Colonic mucosa (tissue), 4 donors: Measurements from ENCODE around the gene ARID5B. TPM values are rescaled to one million over a fixed set of nuclear protein-coding genes. Genes with fewer than 3 reads are reported as not detected.

Experiments used
- DNase-seq: peaks from one replicate; pipeline ENCODE4 v3.0.0-alpha.2; 2020
- H3K27ac ChIP-seq: fragments of 200-600 bp; one replicate; pipeline ENCODE4 v1.8.0; 2021
- H3K27me3 ChIP-seq: fragments of 200-600 bp; one replicate; pipeline ENCODE4 v1.8.0; 2021
- H3K36me3 ChIP-seq: fragments of 200-600 bp; one replicate; pipeline ENCODE4 v1.8.0; 2021
- H3K4me1 ChIP-seq: fragments of 200-600 bp; one replicate; pipeline ENCODE4 v1.8.0; 2021; ENCODE audit warnings: mild to moderate bottlenecking
- H3K4me3 ChIP-seq: fragments of 200-600 bp; one replicate; pipeline ENCODE4 v1.8.0; 2021
- H3K9ac ChIP-seq, 2 donors: one replicate each; pipeline ENCODE4 v1.7.0; 2013; ENCODE audit warnings: control low read depth in 2 of 2, low read depth in 2 of 2, low read length in 2 of 2
- H3K9me3 ChIP-seq: fragments of 200-600 bp; one replicate; pipeline ENCODE4 v1.8.0; 2021
- intact Hi-C: fragments of 100-400 bp; cut with DNase I; formaldehyde crosslinking; loops from one replicate; pipeline ENCODE4 v1.14.1; 2022
- total RNA-seq, 2 donors: library from RNA; stranded (reverse); fragmentation: NEBNext Ultra II Directional in 1 of 2; extraction: Animal tissue kit (Norgen Biotek cat#: 25700) in 1 of 2; gene quantifications; one replicate each; pipeline ENCODE4 v1.2.1, GENCODE V29; 2021
- TF ChIP-seq, protein P1 (sequence below): fragments of 200-600 bp; IDR thresholded peaks from one replicate; pipeline ENCODE4 v1.8.0; 2022; ENCODE audit warnings: antibody characterized with exemption, mild to moderate bottlenecking
- donor health status: healthy.
- donor health status: DM: no; HTN: no; CAD: no.
- donor health status: DM: no; HTN: no; CAD: no.

ARID5B gene
- total RNA-seq, 2 donors from 2014 or later: 18.8 to 27.2 TPM

DNA sequence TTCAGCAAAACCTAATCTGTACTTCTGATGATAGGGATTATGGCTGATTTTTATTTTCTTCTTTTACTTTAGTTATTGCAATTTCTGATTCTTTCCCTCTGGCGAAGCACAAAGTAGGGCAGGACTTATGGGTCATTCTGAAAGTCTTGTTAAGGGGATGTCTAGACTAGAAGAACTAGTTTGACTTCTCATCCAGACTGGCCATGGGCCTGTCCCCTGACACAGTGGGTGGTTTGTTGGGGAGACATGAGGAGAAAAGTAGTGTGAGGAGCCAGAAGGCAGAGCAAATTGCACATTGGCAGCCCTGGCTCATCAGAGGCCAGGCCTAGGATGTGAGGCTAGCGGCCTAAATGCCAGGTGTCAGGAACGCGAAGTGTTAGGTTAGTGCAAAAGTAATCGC, 214.3 kb downstream of the ARID5B start:
- Histone ChIP-seq H3K4me3 (no peak overlapping the region), H3K36me3 (no peaks in the 10 kb centered on the region), H3K4me1 (no peaks in the 10 kb centered on the region), H3K27me3 (no peaks in the 10 kb centered on the region), H3K27ac (no peak overlapping the region), H3K9ac (no peak overlapping the region), H3K9me3 (no peaks in the 10 kb centered on the region)
- DNase-seq: no peak
- TF ChIP-seq, protein P1, sequence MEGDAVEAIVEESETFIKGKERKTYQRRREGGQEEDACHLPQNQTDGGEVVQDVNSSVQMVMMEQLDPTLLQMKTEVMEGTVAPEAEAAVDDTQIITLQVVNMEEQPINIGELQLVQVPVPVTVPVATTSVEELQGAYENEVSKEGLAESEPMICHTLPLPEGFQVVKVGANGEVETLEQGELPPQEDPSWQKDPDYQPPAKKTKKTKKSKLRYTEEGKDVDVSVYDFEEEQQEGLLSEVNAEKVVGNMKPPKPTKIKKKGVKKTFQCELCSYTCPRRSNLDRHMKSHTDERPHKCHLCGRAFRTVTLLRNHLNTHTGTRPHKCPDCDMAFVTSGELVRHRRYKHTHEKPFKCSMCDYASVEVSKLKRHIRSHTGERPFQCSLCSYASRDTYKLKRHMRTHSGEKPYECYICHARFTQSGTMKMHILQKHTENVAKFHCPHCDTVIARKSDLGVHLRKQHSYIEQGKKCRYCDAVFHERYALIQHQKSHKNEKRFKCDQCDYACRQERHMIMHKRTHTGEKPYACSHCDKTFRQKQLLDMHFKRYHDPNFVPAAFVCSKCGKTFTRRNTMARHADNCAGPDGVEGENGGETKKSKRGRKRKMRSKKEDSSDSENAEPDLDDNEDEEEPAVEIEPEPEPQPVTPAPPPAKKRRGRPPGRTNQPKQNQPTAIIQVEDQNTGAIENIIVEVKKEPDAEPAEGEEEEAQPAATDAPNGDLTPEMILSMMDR: no peak
- intact Hi-C loops: no loop called here

DNA sequence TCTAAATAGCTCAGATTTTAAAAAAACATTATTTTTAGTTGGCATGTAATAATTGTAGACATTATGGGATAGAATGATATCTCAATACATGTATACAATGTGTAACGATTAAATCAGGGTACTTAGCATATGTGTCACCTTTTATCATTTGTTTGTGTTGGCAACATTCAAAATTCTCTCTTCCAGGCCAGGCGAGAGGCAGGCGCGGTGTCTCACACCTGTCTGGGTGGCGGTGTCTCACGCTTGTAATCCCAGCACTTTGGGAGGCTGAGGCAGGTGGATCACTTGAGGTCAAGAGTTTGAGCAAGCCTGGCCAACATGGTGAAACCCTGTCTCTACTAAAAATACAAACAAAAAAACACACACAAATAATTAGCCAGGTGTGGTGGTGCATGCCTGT, 215.4 kb downstream of the ARID5B start:
- Histone ChIP-seq H3K9me3 (no peaks in the 10 kb centered on the region), H3K4me1 (no peaks in the 10 kb centered on the region), H3K36me3 (no peaks in the 10 kb centered on the region), H3K4me3 (no peak overlapping the region), H3K27me3 (no peaks in the 10 kb centered on the region), H3K27ac (no peak overlapping the region), H3K9ac (no peak overlapping the region)
- TF ChIP-seq, protein P1: no peak
- no peak for DNase-seq
- intact Hi-C loops: no loop called here

DNA sequence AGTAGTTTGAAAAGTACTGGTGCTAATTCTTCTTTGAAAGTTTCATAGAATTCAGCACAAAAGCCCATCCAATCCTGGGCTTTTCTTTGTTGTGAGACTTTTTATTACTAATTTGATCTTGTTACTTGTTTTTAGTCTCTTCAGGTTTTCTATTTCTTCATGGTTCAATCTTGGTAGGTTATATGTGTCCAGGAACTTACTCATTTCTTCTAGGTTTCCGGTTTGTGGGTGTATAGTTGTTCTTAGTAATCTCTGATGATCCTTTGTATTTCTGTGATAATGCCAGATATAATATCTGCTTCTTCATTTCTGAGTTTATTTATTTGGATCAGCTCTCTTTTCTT, 219.7 kb downstream of the ARID5B start:
- intact Hi-C loops: no loop called here
- H3K9ac ChIP-seq: no peak overlapping the region
- no peaks in the 10 kb centered on the region for H3K27me3 ChIP-seq
- H3K36me3 ChIP-seq: no peaks in the 10 kb centered on the region
- DNase-seq: no peak
- TF ChIP-seq, protein P1: no peak
- no peaks in the 10 kb centered on the region for H3K4me1 ChIP-seq
- H3K4me3 ChIP-seq: no peak overlapping the region
- H3K27ac ChIP-seq: no peak overlapping the region
- no peaks in the 10 kb centered on the region for H3K9me3 ChIP-seq

DNA sequence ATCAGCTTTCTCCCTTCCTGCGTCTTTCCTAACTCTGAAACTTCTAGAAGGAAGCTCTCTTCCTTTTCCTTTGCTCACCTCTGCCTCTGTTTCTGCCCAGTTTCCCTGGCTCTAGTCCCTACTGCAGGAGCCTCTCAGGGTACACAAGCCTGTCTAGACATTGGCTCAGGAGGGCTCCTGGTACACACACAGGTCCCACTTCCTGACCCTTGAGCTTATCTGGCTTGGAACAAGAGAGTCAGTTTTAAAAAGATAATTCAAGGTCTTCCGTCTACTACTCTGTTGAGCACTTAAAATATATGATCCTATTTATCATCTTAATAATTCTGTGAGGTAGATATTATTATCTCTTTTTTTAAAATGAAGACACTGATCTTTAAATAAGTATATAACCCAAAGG, 226.5 kb downstream of the ARID5B start:
- Histone ChIP-seq H3K9ac (no peak overlapping the region), H3K9me3 (no peaks in the 10 kb centered on the region), H3K36me3 (no peaks in the 10 kb centered on the region), H3K27me3 (no peaks in the 10 kb centered on the region), H3K4me3 (no peak overlapping the region), H3K27ac (no peak overlapping the region), H3K4me1 (no peaks in the 10 kb centered on the region)
- intact Hi-C loops: no loop called here
- DNase-seq: no peak
- TF ChIP-seq, protein P1: no peak

DNA sequence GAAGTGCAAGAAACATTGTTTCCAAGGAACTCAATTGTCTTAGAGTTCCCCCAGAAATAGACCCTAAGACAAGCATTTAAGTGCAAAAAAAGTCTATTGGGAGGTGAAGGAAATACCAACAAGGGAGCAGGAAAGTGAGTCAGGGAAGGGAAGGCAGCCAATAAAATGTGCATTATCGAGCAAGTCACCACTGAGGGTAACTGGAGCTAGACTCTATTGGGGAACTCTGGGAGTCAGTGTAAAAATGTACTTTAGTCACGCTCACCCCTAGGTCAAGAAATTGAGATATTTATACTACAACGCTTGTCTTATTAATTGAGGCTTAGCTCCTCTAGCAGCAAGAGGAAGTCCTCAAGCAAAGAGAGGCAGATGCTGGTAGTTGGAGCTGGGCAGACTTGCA, 229.4 kb downstream of the ARID5B start:
- TF ChIP-seq, protein P1: no peak
- no peak overlapping the region for H3K9ac ChIP-seq
- DNase-seq: no peak
- no peaks in the 10 kb centered on the region for H3K27me3 ChIP-seq
- H3K4me3 ChIP-seq: no peak overlapping the region
- H3K36me3 ChIP-seq: no peaks in the 10 kb centered on the region
- no peaks in the 10 kb centered on the region for H3K9me3 ChIP-seq
- H3K4me1 ChIP-seq: no peaks in the 10 kb centered on the region
- intact Hi-C loops: no loop called here
- H3K27ac ChIP-seq: no peak overlapping the region

DNA sequence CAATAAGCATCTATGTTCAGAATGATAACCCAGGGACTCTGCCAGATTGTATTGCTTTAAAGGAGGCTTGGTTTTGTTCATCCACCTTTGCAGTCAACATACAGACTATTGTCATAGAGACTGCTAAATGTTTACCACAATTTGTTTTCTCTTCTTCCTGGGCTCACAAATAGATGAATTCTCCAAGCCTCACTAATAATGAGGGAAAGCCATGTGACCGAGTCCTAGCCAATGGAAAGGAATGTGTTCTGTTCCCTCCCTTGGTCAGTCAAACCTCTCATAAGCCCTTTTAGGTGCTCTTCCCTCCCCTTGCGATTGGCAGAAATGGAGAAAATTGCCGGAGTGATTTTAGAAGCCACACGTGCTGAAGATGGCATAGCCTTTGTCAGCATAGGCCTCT, 230.2 kb downstream of the ARID5B start:
- no peaks in the 10 kb centered on the region for H3K27me3 ChIP-seq
- TF ChIP-seq, protein P1: no peak
- no peaks in the 10 kb centered on the region for H3K4me1 ChIP-seq
- no peaks in the 10 kb centered on the region for H3K9me3 ChIP-seq
- no peak overlapping the region for H3K4me3 ChIP-seq
- no peak overlapping the region for H3K27ac ChIP-seq
- H3K36me3 ChIP-seq: no peaks in the 10 kb centered on the region
- intact Hi-C loops: no loop called here
- no peak overlapping the region for H3K9ac ChIP-seq
- DNase-seq: no peak
